Medulla oblongata (tissue), 1 donor: ENCODE measurements around the gene LRCH4.
A peak's percentile ranks its signal among the peaks of the same experiment; 100 is the strongest.

ENCODE experiments used
- DNase-seq: peaks from one replicate; pipeline ENCODE4 v3.0.0-alpha.2; 2015; ENCODE audit errors: extremely low spot score

The LRCH4 gene

DNA sequence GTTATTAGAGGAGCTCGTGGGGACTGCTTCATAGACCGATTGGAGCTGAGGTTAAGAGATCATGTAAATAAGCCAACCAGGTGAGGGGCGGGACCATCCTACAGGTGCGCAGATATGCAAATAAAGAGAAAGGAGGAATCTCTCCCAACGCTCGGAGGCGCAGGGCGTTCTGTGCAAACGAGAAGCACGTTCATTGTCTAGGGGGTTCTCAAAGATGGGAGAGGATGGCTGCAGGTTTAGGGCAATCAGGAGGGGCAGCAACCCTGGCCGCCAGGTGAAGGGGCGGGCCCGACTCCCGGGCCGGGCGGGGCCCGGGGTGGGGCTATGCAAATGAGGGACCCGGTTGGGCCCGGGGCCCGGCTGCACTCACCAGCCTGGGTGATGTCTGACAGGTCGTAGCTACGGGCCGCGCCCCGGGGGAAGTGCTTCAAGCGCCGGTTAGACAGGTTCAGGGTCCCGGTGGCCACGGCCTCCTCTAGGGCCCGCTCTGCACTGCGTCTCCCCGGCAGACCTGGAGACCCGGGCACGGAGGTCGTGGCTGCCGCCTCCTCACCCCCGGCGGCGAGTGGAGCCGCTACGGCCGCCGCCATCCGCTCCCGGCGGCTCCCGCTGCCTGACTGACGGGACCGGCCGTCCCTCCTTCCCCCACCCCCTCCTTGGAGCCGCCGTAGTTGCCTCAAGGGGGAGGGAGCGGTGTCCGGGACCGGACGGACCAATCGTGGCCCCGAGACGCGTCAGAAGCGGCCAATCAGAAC lies at the start of gene LRCH4:
Gene LRCH4 (minus strand): TSS at position 619 of the 755 bp plus-strand sequence. CDS start 29 bp downstream, at position 590.
- DNase-seq: no peak

- DNase-seq: no peak
Measured at GRCh38 chr7:100632951-100633717, 47.2 kb upstream of the LRCH4 start.

DNA sequence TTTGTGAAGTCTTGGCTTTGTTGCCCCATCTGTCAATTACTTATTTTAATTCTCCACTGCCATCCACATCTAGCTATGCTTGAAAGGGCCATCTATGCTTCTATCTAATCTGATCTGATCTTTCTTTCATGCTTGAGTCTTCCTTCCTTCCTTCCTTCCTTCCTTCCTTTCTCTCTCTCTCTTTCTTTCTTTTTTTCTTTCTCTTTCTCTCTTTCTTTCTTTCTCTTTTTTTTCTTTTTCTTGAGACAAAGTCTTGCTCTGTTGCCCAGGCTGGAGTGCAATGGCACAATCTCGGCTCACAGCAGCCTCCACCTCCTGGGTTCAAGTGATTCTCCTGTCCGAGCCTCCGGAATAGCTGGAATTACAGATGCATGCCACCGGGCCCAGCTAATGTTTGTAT lies 44.1 kb upstream of the LRCH4 start:
- DNase-seq: no peak

DNA sequence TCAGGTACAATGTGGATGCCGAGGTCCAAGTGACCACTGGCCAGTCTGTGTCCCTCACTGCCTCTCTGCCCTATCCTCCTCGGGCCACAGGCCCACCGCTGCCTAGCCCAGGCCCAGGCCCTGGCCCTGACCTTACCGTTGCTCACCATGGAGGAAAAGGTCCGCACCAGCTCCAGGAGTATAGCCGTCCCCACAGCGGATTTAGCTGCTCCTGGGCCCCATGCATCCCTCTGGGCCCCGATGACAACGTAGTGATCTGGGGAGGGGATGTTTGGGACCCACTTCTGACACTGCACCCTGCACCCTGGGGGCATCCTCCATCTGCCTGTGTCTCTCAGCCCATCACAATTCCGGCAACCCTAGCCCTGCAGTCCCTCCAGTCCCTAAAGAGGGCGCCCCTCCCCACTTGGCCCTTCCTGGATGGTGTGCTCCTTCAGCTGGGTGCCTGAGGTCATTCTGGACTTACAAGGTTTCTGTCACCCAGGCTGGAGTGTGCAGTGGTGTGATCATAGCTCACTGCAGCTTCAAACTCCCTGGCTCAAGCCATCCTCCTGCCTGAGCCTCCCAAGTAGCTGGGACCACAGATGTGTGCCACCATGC lies 43.3 kb upstream of the LRCH4 start:
- no peak for DNase-seq

GRCh38 chr7:100627238-100627549 lies 41.3 kb upstream of the LRCH4 start:
- DNase-seq: no peak

DNA sequence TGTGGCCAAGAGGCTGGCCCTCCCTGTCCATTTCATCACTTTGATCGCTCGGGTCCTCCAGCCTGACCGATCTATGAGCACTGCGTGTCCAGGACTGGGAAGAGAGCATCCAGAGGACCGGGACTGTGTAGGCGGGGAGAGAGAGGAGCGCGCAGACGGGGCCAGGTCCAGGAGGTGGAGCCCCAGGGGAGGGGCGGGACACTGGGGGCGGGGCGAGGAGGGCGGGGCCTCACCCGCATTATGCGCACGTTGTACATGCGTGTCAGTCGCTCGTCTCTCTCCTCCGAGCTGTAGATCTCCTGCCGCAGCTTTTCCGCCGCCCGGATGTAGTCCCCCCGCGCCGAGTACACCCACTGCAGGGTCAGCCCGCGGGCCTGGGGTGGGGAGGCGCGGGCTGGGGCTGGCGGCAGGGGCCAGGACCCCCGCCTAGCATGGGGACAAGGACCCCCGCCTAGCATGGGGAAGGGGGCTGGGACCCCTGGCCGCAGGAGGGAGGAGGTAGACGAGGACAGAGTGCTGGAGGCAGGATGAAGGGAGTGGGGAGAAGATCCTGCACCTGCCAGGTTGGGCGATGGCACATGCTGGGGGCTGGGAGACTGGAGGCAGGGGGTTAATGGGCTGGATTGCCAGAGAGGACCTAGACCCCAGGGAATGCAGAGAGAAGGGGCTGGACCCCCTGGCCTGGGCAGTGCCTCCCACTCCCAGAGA lies 40.8 kb upstream of the LRCH4 start:
- no peak for DNase-seq

DNA sequence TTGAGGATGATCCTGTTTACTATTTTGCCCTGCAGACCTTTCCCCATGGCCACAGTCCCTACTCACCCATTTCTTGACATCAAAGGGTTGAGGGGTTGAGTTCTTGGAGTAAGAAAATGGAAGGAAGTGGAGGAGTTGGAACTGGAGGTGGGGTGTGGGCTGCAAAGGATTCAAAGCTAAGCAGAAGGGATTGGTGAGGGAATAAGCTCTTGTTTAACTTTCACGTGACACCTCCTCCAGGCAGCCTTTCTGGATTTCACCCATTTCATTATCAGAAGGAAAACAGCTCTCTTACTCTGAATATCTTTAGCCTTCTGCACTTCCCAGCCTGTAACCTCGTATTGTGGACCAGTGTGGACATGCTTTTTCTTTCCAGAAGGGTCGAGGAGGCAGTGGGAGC lies 40.1 kb upstream of the LRCH4 start:
- DNase-seq: no peak

GRCh38 chr7:100623951-100624824 lies 38.3 kb upstream of the LRCH4 start:
- DNase-seq: no peak

- DNase-seq: no peak
Measured at GRCh38 chr7:100621554-100621953, 35.6 kb upstream of the LRCH4 start.

DNA sequence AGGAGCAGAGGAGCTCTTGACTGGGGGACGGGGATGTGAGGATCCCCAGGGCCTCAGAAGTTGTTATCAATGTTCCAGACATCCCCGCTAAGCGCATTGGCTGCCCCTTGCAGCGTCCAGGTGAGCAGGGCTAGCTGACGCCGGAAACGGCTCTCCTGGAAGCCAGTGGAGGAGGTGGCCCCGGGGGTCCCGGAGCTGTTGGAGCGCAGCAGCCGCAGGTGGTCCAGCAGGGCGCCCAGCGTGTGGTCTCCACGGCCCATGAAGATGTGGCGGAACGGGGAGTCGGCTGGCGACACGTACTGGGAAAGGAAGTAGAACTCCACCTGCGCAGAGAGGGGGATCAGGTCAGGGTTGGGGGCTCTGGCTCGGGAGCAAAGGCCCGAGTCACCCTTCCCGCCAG lies 34.9 kb upstream of the LRCH4 start:
- DNase-seq: no peak

- DNase-seq: no peak
Measured at GRCh38 chr7:100620239-100620638, 34.3 kb upstream of the LRCH4 start.

DNA sequence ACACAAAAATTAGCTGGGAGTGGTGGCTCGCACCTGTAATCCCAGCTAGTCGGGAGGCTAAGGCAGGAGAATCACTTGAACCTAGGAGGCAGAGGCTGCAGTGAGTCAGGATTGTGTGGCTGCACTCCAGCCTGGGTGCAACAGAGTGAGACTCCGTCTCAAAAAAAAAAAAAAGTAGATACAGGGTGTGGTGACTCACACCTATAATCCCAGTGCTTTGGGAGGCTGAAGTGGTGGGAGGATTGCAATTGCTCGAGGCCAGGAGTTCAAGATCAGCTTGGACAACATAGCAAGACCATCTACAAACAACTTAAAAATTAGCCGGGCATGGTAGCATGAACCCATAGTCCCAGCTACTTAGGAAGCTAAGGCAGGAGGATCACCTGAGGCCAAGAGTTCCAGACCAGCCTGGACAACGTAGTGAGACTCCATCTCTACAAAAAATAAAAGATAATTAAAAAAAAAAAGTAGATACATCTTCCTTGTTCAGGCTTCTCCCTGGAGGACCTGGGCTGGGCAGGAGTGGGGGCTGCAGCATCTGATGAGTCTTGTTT lies 28.5 kb upstream of the LRCH4 start:
- no peak for DNase-seq

DNA sequence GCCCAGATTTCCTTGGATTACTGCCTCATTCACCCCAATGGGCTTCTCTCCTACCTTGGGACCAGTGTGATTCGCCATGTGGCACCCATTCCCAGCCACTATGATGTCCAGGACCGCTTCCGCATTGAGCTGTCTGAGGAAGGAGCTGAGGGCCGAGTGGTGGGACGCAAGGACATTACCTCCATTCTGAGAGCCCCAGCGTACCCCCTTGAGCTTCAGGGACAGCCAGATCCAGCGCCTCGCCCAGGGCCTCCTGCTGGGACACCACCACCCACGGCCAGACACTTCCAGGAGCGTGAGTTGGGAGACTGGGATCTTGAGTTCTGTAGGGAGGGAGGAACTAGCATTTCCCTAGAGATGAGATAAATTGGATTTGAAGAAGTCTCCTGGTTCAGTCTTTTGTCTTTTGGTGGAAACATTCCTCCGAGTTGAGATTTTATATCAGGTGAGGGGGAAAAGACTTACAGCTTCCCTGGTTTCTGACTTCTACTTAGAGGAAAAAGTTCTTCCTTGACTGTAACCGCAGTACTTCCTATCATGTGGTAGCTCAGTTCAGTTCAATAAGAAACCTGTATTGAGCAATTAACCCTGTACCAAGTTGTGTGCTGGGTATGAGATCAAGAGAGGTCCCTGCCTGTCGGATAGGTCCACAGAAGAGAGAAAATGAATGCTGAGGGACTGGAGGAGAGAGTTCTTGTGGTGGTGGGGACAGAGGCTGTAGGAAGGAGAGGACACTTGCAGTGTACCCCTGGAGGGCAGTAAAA lies 27.7 kb upstream of the LRCH4 start:
- no peak for DNase-seq

GRCh38 chr7:100612730-100613390 lies 26.9 kb upstream of the LRCH4 start:
- DNase-seq: no peak

GRCh38 chr7:100611983-100612729 lies 26.2 kb upstream of the LRCH4 start, which contains the start of gene MOSPD3:
MOSPD3 (plus strand) TSS chr7:100612540; CDS start chr7:100612792, 252 bp downstream.
- DNase-seq: peak; percentile 100

GRCh38 chr7:100609958-100610357 lies 24.0 kb upstream of the LRCH4 start:
- DNase-seq: no peak

DNA sequence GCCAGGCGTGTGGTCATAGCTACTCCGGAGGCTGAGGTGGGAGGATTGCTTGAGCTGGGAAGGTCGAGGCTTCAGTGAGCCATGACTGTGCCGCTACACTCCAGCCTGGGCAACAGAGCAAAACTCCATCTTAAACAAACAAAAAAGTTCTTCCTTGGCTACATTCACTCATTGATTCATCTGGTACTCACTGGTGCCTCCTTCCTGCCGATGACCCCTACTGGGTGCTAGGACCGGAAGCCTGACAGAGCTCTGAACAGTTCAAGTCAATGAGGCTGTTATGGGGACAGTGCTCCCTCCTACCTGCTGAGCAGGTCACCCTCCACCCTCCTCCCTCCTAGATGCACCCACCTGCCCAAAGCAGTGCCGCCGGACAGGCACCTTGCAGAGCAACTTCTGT lies 21.2 kb upstream of the LRCH4 start:
- DNase-seq: no peak

- DNase-seq: no peak
Measured at GRCh38 chr7:100606313-100606712, 20.4 kb upstream of the LRCH4 start.
